GM12878 (cell line): Measurements from ENCODE around the gene RHOT1. TPM values are rescaled to one million over a fixed set of nuclear protein-coding genes. Genes with fewer than 3 reads are reported as not detected.

Experiments
- ATF3 ChIP-seq: IDR thresholded peaks from 2 replicates; pipeline ENCODE4 v1.6.1; 2011; ENCODE audit warnings: low read depth, mild to moderate bottlenecking, low read length, moderate library complexity, borderline replicate concordance; ENCODE audit errors: extremely low read depth
- DPF2 ChIP-seq: fragments of 450-650 bp; IDR thresholded peaks from 2 replicates; pipeline ENCODE4 v1.6.1; 2017; ENCODE audit warnings: mild to moderate bottlenecking
- FOS ChIP-seq: IDR thresholded peaks from 3 replicates; pipeline ENCODE4 v1.6.1; 2011; ENCODE audit warnings: borderline replicate concordance; ENCODE audit not compliant: insufficient read length; ENCODE audit errors: extremely low read depth
- HDAC6 ChIP-seq: fragments of 200-600 bp; sonication (generic); IDR thresholded peaks from one replicate; pipeline ENCODE4 v1.8.0; 2017; ENCODE audit warnings: antibody characterized with exemption; ENCODE audit not compliant: unreplicated experiment
- HDGF ChIP-seq: fragments of 450-650 bp; IDR thresholded peaks from 2 replicates; pipeline ENCODE4 v1.6.1; 2016; ENCODE audit warnings: antibody characterized with exemption
- JUNB ChIP-seq: IDR thresholded peaks from 2 replicates; pipeline ENCODE4 v1.6.1; 2016; ENCODE audit warnings: antibody characterized with exemption, mild to moderate bottlenecking
- MYC ChIP-seq: IDR thresholded peaks from 2 replicates; pipeline ENCODE4 v1.6.1; 2011; ENCODE audit warnings: mild to moderate bottlenecking, low read length, moderate library complexity, inconsistent platforms; ENCODE audit not compliant: insufficient read depth, insufficient replicate concordance, insufficient read length, severe bottlenecking
- NFYA ChIP-seq: IDR thresholded peaks from 2 replicates; pipeline ENCODE4 v1.6.1; 2011; ENCODE audit warnings: low read depth, mild to moderate bottlenecking, low read length, improper control_type of control experiment, borderline replicate concordance
- NR2F1 ChIP-seq: fragments of 450-650 bp; conservative IDR thresholded peaks from 2 replicates; pipeline ENCODE4 v1.6.1; 2017; ENCODE audit warnings: mild to moderate bottlenecking
- PAX8 ChIP-seq: fragments of 450-650 bp; IDR thresholded peaks from 2 replicates; pipeline ENCODE4 v1.6.1; 2017; ENCODE audit warnings: mild to moderate bottlenecking, moderate library complexity
- PBX3 ChIP-seq: IDR thresholded peaks from 2 replicates; pipeline ENCODE4 v1.6.1; 2011; ENCODE audit warnings: mild to moderate bottlenecking, low read depth, low read length, moderate library complexity; ENCODE audit not compliant: insufficient replicate concordance
- POLR2AphosphoS5 ChIP-seq: IDR thresholded peaks from 2 replicates; pipeline ENCODE4 v1.6.1; 2011; ENCODE audit warnings: mild to moderate bottlenecking, low read length, inconsistent platforms
- SMAD1 ChIP-seq: fragments of 450-650 bp; IDR thresholded peaks from 2 replicates; pipeline ENCODE4 v1.6.1; 2018; ENCODE audit warnings: mild to moderate bottlenecking, low read depth; ENCODE audit not compliant: partially characterized antibody
- SMARCA5 ChIP-seq: fragments of 450-650 bp; IDR thresholded peaks from 2 replicates; pipeline ENCODE4 v1.6.1; 2017; ENCODE audit warnings: mild to moderate bottlenecking
- USF2 ChIP-seq: IDR thresholded peaks from 2 replicates; pipeline ENCODE4 v1.6.1; 2011; ENCODE audit warnings: low read depth, low read length, improper control_type of control experiment, borderline replicate concordance
- ZBTB40 ChIP-seq: fragments of 450-650 bp; IDR thresholded peaks from 2 replicates; pipeline ENCODE4 v1.6.1; 2016; ENCODE audit warnings: mild to moderate bottlenecking, moderate library complexity, borderline replicate concordance
- polyA plus RNA-seq, 11 experiments: library from polyadenylated mRNA; depleted of rRNA in 4 of 11; unstranded in 6 of 11; stranded (reverse) in 5 of 11; fragments of >200 nt; fragmentation: Nextera tagmentation in 4 of 11; fragmentation: Illumina TruSeq in 1 of 11; extraction: Ambion mirVana in 4 of 11; extraction: Trizol in 1 of 11; gene quantifications; 1 replicate in 1 of 11; 2 replicates in 10 of 11; pipeline versions ENCODE4 v1.2.1 to v1.2.3, GENCODE V29; 2011 to 2016; ENCODE audit warnings: inconsistent platforms in 2 of 11, missing spikeins in 2 of 11, low read depth in 1 of 11
- total RNA-seq, 4 experiments: library from RNA; depleted of rRNA in 3 of 4; stranded (reverse); fragments of >200 nt in 3 of 4; fragmentation: Illumina TruSeq in 1 of 4; extraction: Trizol in 1 of 4; gene quantifications; 2 replicates each; pipeline versions ENCODE4 v1.2.1 to v1.2.3, GENCODE V29; 2013 to 2021
- TF ChIP-seq, protein P1 (sequence below): fragments of 150-350 bp; IDR thresholded peaks from 2 replicates; pipeline ENCODE4 v1.6.1; 2016; ENCODE audit warnings: low read depth, low read length

Gene RHOT1
- total and polyA plus RNA-seq, 10 of the 15 experiments (the other 5 are each of a cell fraction or from before 2014, with no cell fraction given), result 13.3 to 68.2 (median 22.8) TPM

GRCh38 chr17:32266389-32267301 is 124.3 kb downstream of the RHOT1 start (continued):
- TF ChIP-seq ZBTB40 (no peak), MYC (no peak), PAX8 (no peak), PBX3 (no peak), HDAC6 (no peak), NR2F1 (0 out of 2 replicates have a peak, but pooled peaks have one; percentile 14), FOS (no peak), SMAD1 (no peak), JUNB (no peak), ATF3 (no peak), DPF2 (0 out of 2 replicates have a peak, but pooled peaks have one; percentile 9), SMARCA5 (no peak), POLR2AphosphoS5 (no peak), HDGF (no peak), USF2 (no peak), NFYA (no peak)
- TF ChIP-seq, protein P1, sequence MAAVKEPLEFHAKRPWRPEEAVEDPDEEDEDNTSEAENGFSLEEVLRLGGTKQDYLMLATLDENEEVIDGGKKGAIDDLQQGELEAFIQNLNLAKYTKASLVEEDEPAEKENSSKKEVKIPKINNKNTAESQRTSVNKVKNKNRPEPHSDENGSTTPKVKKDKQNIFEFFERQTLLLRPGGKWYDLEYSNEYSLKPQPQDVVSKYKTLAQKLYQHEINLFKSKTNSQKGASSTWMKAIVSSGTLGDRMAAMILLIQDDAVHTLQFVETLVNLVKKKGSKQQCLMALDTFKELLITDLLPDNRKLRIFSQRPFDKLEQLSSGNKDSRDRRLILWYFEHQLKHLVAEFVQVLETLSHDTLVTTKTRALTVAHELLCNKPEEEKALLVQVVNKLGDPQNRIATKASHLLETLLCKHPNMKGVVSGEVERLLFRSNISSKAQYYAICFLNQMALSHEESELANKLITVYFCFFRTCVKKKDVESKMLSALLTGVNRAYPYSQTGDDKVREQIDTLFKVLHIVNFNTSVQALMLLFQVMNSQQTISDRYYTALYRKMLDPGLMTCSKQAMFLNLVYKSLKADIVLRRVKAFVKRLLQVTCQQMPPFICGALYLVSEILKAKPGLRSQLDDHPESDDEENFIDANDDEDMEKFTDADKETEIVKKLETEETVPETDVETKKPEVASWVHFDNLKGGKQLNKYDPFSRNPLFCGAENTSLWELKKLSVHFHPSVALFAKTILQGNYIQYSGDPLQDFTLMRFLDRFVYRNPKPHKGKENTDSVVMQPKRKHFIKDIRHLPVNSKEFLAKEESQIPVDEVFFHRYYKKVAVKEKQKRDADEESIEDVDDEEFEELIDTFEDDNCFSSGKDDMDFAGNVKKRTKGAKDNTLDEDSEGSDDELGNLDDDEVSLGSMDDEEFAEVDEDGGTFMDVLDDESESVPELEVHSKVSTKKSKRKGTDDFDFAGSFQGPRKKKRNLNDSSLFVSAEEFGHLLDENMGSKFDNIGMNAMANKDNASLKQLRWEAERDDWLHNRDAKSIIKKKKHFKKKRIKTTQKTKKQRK, result no peak
